Measurements from ENCODE around the gene NFATC1.

The NFATC1 gene

DNA sequence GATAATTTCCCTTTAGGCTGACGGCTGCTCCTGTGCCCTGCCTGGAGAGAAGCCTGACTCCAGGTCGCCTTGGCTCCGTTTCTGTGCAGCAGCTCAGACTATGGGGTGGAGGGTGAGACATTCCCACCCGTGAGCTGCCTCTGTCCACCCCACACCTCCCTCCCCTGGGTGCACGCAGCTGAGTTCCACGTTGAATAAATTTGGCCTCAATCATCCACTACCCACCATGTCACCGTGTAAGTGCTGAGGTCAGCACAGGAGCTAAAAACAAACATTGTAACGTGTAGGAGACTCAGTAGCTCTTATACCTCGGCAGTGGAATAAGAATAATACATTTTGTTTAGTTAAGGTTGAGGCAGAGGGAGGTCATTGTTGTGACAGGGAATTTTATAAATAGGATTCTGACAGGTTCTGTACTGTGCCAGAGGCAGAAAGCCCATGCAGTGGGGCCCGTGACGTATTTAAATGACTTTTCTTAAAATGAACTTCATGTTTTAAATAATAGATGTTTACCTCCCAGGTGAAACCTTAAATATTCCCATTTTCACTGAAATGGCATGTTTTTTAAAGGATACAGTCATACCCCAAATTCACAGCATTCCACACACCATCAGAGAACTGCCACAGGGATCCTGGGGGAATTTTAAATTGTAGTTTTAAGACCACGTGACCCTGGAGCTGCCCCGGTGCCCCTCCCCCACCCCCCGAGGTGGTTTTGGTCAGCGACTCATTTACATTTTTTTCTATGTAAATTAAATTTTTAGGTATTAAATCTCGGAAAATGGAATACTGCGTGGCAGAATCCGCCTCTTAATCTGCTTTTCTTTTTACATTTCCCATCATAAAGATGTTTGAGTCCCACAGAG, 50.2 kb downstream of the NFATC1 start:
- H3K4me3 ChIP-seq (ENCODE audit: insufficient read depth, low read depth, low read length, poor library complexity, severe bottlenecking), result no peak overlapping the region
- peaks cover 46% of the 10 kb centered on the region for H3K36me3 ChIP-seq (ENCODE audit: control insufficient read depth, insufficient read depth, low read length)

DNA sequence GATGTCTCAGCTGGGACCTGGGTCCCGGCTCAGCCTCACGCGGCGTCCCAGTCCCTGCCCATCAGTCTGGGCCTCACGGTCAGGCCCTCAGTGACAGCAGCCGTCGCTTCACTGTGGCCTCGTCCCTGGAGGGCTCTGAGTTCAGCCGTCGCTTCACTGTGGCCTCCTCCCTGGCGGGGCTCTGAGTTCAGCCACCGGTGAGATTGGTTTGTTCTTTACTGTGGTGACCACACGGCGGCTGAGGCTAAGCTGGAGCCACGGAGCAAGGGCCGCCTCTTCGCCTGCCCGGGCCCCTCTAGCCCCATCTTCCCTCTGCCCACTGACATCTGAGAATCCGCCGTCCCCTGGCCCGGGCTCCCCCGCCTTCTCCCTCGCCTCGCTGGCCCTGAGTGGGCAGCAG, 51.2 kb downstream of the NFATC1 start:
- no peak for DNase-seq

More for the DNA sequence above, 50.2 kb downstream of the NFATC1 start:
- Histone ChIP-seq H3K9me3 (ENCODE audit: control insufficient read depth, low read length) (no peaks in the 10 kb centered on the region), H3K4me1 (ENCODE audit: control insufficient read depth, insufficient read depth, low read length, poor library complexity, severe bottlenecking) (no peaks in the 10 kb centered on the region), H3K27ac (ENCODE audit: insufficient read depth, low read length, poor library complexity, severe bottlenecking) (no peak overlapping the region), H3K27me3 (replicated peaks; ENCODE audit: control insufficient read depth, insufficient read depth, low read length, poor library complexity, severe bottlenecking) (no peaks in the 10 kb centered on the region)
- no peak for DNase-seq

DNA sequence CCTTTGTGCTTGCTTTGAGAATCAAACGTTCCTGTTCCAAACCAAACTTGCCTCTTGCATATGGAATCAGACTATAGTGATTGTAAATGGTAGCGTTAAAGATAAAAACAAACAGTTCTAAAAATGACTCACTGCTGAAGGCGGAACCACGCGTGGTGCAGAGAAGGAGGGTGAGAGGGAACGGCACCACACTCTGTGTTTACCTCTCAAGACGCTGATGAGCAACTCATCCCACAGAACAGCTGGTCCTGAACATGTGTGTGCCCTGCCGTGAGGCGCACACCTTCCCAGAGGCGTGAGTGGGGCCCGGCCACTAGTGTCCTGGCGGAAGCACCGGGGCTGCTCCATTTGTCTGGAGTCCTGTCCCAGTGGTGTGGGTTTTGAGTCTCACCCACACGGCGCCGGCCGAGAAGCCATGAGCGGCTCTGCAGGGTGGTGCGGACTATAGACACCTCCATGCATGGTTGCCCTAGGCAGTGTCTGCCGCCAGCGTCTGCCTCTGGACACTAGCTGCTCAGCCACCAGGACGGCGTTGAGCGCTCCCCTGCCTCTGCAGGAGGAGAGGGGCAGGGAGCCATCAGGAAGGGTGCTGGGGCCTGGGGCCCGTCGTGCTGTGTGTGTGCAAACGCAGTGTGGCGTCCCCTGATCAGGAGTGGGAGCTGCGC, 52.1 kb downstream of the NFATC1 start:
- Histone ChIP-seq H3K36me3 (ENCODE audit: control insufficient read depth, insufficient read depth, low read length) (peaks cover 54% of the 10 kb centered on the region), H3K27me3 (replicated peaks; ENCODE audit: control insufficient read depth, insufficient read depth, low read length, poor library complexity, severe bottlenecking) (no peaks in the 10 kb centered on the region), H3K9me3 (ENCODE audit: control insufficient read depth, low read length) (no peaks in the 10 kb centered on the region), H3K4me1 (ENCODE audit: control insufficient read depth, insufficient read depth, low read length, poor library complexity, severe bottlenecking) (no peaks in the 10 kb centered on the region), H3K4me3 (ENCODE audit: insufficient read depth, low read depth, low read length, poor library complexity, severe bottlenecking) (no peak overlapping the region), H3K27ac (ENCODE audit: insufficient read depth, low read length, poor library complexity, severe bottlenecking) (no peak overlapping the region)
- DNase-seq, result no peak

More for the DNA sequence above, 51.2 kb downstream of the NFATC1 start:
- Histone ChIP-seq H3K27ac (ENCODE audit: insufficient read depth, low read length, poor library complexity, severe bottlenecking) (no peak overlapping the region), H3K9me3 (ENCODE audit: control insufficient read depth, low read length) (no peaks in the 10 kb centered on the region), H3K4me3 (ENCODE audit: insufficient read depth, low read depth, low read length, poor library complexity, severe bottlenecking) (no peak overlapping the region), H3K4me1 (ENCODE audit: control insufficient read depth, insufficient read depth, low read length, poor library complexity, severe bottlenecking) (no peaks in the 10 kb centered on the region), H3K27me3 (replicated peaks; ENCODE audit: control insufficient read depth, insufficient read depth, low read length, poor library complexity, severe bottlenecking) (no peaks in the 10 kb centered on the region), H3K36me3 (ENCODE audit: control insufficient read depth, insufficient read depth, low read length) (peaks cover 52% of the 10 kb centered on the region)

DNA sequence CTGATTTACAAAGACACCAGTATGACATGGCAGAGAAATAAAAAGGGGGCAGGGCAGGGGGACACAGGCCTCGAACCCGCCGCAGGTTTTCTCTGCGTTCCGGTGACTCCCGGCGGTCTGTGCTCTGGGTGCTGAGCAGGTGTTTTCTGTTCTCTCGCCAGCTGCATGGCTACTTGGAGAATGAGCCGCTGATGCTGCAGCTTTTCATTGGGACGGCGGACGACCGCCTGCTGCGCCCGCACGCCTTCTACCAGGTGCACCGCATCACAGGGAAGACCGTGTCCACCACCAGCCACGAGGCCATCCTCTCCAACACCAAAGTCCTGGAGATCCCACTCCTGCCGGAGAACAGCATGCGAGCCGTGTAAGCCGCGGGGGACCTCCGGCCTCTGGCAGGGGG, 52.9 kb downstream of the NFATC1 start:
- no peaks in the 10 kb centered on the region for H3K9me3 ChIP-seq (ENCODE audit: control insufficient read depth, low read length)
- no peaks in the 10 kb centered on the region for H3K27me3 ChIP-seq (replicated peaks; ENCODE audit: control insufficient read depth, insufficient read depth, low read length, poor library complexity, severe bottlenecking)
- H3K27ac ChIP-seq (ENCODE audit: insufficient read depth, low read length, poor library complexity, severe bottlenecking), result no peak overlapping the region
- no peaks in the 10 kb centered on the region for H3K4me1 ChIP-seq (ENCODE audit: control insufficient read depth, insufficient read depth, low read length, poor library complexity, severe bottlenecking)
- no peak for DNase-seq
- H3K36me3 ChIP-seq (ENCODE audit: control insufficient read depth, insufficient read depth, low read length), result peaks cover 62% of the 10 kb centered on the region
- no peak overlapping the region for H3K4me3 ChIP-seq (ENCODE audit: insufficient read depth, low read depth, low read length, poor library complexity, severe bottlenecking)

DNA sequence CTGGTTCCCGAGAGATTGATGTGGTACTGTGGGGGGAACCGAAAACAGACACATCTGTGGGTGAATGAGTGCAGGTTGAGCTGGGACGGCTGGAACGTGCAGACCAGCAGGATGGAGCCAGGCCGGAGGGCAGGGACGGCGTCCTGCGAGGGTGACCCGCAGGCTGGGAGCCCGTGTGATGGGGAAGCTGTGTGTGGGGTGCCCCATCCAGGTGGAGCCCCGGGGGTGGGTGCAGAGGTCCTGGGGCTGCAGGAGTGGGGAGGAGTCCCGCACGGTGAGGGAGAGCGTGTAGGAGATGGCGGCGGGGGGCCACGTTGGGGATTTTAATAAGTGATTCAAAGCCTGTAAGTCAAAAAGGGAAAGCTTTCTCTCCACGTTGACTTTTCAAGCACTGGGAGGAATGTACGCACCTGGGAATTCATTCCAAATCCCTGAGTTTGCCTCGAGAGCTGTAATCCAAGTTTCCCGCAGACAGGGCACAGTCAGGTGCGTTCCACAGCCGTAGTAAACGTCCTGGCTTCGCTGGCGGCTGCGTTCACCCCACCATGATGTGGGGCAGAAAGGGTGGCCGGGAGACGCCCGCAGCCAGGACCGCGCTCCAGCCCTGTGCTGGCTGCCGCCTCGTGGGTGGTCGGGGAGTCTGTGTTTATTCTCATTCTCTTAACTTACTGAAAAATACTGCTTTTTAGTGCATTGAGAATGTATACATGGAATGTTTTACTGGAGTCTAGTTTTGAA, 54.0 kb downstream of the NFATC1 start:
- H3K27ac ChIP-seq (ENCODE audit: insufficient read depth, low read length, poor library complexity, severe bottlenecking), result no peak overlapping the region
- H3K27me3 ChIP-seq (replicated peaks; ENCODE audit: control insufficient read depth, insufficient read depth, low read length, poor library complexity, severe bottlenecking), result no peaks in the 10 kb centered on the region
- H3K4me1 ChIP-seq (ENCODE audit: control insufficient read depth, insufficient read depth, low read length, poor library complexity, severe bottlenecking), result no peaks in the 10 kb centered on the region
- H3K9me3 ChIP-seq (ENCODE audit: control insufficient read depth, low read length), result no peaks in the 10 kb centered on the region
- H3K36me3 ChIP-seq (ENCODE audit: control insufficient read depth, insufficient read depth, low read length), result peaks cover 73% of the 10 kb centered on the region
- no peak for DNase-seq
- no peak overlapping the region for H3K4me3 ChIP-seq (ENCODE audit: insufficient read depth, low read depth, low read length, poor library complexity, severe bottlenecking)

DNA sequence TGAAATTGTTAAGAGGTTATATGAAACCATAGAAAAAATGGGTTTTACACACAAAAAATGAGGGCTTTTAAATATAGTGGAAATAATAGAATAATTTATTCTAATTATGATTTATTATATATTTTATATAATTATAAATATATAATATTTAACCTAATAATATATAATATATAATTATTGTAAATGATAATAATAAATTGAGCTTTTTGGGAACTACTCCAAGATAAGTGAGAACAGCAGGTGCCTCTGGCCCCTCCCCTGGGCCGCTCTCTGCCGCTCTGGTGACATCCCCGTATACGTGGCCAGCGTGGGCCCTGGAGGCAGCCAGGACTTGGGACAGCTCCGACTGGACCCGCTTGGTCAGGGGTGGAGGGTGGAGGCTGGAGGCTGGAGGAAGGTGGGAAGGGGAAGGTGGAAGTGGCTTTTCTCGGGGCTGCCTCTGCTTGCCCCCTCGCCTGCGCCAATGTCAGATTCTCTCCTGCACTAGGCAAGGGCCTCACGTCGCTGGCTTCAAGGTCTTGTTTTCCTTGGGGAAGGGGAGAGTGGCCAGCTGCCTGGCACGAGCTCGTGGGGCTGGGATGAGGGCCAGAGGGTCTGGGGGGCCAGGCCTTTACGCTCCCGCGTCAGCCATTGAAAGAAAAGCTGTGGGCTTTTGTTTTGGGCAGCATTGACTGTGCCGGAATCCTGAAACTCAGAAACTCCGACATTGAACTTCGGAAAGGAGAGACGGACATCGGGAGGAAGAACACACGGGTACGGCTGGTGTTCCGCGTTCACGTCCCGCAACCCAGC, 54.8 kb downstream of the NFATC1 start:
- no peaks in the 10 kb centered on the region for H3K4me1 ChIP-seq (ENCODE audit: control insufficient read depth, insufficient read depth, low read length, poor library complexity, severe bottlenecking)
- peaks cover 76% of the 10 kb centered on the region for H3K36me3 ChIP-seq (ENCODE audit: control insufficient read depth, insufficient read depth, low read length)
- no peak for DNase-seq
- H3K4me3 ChIP-seq (ENCODE audit: insufficient read depth, low read depth, low read length, poor library complexity, severe bottlenecking), result no peak overlapping the region
- no peaks in the 10 kb centered on the region for H3K27me3 ChIP-seq (replicated peaks; ENCODE audit: control insufficient read depth, insufficient read depth, low read length, poor library complexity, severe bottlenecking)
- no peaks in the 10 kb centered on the region for H3K9me3 ChIP-seq (ENCODE audit: control insufficient read depth, low read length)
- no peak overlapping the region for H3K27ac ChIP-seq (ENCODE audit: insufficient read depth, low read length, poor library complexity, severe bottlenecking)

DNA sequence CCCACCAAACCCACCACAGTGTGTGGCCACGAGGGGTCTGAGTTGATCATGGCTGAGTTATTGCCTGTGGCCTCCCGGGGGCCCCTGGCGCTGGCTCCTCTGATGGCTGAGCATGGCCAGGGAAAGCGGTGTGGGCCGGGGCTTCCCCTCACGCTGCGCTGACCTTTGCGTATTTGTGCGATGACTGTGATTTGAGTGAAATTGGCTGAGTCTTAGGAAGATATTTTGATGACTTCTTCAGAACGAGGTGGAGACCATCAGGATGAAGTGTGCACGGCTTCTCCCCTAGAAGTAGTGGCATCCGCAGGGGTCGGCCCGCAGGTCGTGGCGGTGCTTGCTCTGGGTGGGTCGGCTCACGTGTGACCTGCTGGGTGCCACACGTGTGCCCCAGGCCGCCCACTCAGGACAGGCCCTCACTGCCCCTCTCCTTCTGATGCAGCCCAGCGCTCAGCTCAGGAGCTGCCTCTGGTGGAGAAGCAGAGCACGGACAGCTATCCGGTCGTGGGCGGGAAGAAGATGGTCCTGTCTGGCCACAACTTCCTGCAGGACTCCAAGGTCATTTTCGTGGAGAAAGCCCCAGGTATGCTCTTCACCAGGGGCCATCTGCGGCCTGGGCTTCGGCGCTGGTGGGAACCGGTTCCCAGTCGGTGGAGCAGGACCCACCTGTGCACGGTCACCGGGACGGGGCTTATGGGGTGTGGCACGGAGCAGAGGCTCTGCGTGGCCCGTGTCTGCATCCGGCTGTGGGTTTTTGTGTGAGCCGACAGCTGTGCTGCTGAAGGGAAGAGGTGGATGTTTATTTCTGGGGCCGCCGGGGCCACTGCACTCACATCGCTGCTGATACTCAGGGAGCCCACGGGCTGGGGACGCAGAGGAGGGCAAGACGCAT, 55.8 kb downstream of the NFATC1 start:
- H3K9me3 ChIP-seq (ENCODE audit: control insufficient read depth, low read length), result no peaks in the 10 kb centered on the region
- peaks cover 77% of the 10 kb centered on the region for H3K36me3 ChIP-seq (ENCODE audit: control insufficient read depth, insufficient read depth, low read length)
- no peaks in the 10 kb centered on the region for H3K27me3 ChIP-seq (replicated peaks; ENCODE audit: control insufficient read depth, insufficient read depth, low read length, poor library complexity, severe bottlenecking)
- H3K27ac ChIP-seq (ENCODE audit: insufficient read depth, low read length, poor library complexity, severe bottlenecking), result no peak overlapping the region
- no peaks in the 10 kb centered on the region for H3K4me1 ChIP-seq (ENCODE audit: control insufficient read depth, insufficient read depth, low read length, poor library complexity, severe bottlenecking)
- no peak for DNase-seq
- H3K4me3 ChIP-seq (ENCODE audit: insufficient read depth, low read depth, low read length, poor library complexity, severe bottlenecking), result no peak overlapping the region

DNA sequence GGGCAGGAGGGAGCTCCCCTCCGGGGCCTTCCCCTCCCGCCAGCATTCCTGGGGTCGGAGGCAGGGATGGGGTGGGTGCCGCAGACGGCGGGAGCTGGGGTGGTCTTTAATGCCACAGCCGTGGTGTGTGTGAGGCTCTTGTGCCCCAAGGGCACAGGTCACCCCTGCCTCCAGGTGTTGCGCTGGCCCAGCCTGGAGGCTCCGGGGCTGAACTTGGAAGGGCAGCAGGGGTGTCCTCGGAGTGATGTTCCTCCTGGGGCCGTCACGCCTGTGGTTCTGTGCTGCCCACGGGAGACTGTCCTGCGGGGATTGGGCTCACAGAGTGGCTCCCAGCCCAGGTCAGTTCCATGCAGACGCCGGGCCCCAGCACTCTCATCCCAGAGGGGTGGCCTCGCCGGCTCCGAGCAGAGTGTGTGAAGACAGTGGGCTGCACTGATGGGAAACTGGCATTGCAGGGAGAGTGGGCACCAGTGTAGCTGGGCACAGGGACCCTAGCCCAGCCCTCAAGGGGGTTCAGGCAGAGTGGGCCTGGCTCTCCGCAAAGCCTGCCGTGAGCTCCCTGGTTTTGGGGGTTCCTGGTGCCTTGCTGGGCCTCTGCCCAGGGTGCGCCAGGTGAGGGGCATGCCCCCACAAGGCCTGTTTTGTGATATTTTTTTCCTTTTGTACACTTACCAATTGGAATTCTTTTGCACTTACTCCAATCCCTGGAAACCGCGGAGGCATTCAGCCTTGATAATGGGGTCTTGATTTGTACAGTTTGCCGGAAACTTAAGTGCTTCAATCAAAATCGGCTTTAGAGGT, 56.7 kb downstream of the NFATC1 start:
- Histone ChIP-seq H3K36me3 (ENCODE audit: control insufficient read depth, insufficient read depth, low read length) (peaks cover 78% of the 10 kb centered on the region), H3K4me1 (ENCODE audit: control insufficient read depth, insufficient read depth, low read length, poor library complexity, severe bottlenecking) (no peaks in the 10 kb centered on the region), H3K27me3 (replicated peaks; ENCODE audit: control insufficient read depth, insufficient read depth, low read length, poor library complexity, severe bottlenecking) (no peaks in the 10 kb centered on the region), H3K9me3 (ENCODE audit: control insufficient read depth, low read length) (no peaks in the 10 kb centered on the region), H3K27ac (ENCODE audit: insufficient read depth, low read length, poor library complexity, severe bottlenecking) (no peak overlapping the region), H3K4me3 (ENCODE audit: insufficient read depth, low read depth, low read length, poor library complexity, severe bottlenecking) (no peak overlapping the region)
- no peak for DNase-seq
